ENCODE data around the gene TUBA4A. TPM values are rescaled to one million over a fixed set of nuclear protein-coding genes. Genes with fewer than 3 reads are reported as not detected.
A peak's percentile ranks its signal among the peaks of the same experiment; 100 is the strongest.

TUBA4A gene
- total RNA-seq, 6 experiments from 2014 or later: 14.9 to 114 (median 35.6) TPM

- Histone ChIP-seq H3K4me1 (peaks cover 2 to 43% (median 24%) of the 10 kb centered on the region in 4 donors), H3K9me3 (no peaks in the 10 kb centered on the region), H3K36me3 (peaks cover 0 to 5% (median 2%) of the 10 kb centered on the region in 4 donors), H3K27me3 (no peaks in the 10 kb centered on the region), H3K4me3 (no peak overlapping the region), H3K27ac (no peak overlapping the region)
- no peak for TF ChIP-seq POLR2A (IDR thresholded peaks at IDR 0.05)
- no peak for TF ChIP-seq CTCF (IDR thresholded peaks at IDR 0.05)
- DNase-seq (no peak), ATAC-seq (no peak)
- intact Hi-C loops (cut with DNase I): no loop called here
- 42% methylated on average over 4 of the region's 6 CpGs for WGBS (ENCODE audit: insufficient coverage, low coverage, low lambda C conversion rate, missing lambda C conversion rate)
Measured at GRCh38 chr2:219251656-219252055, 2.1 kb downstream of the TUBA4A start.

- TF ChIP-seq POLR2A (IDR thresholded peaks at IDR 0.05) (no peak), CTCF (IDR thresholded peaks at IDR 0.05) (no peak)
- Histone ChIP-seq H3K4me3 (peak overlapping the region in 1 of 3 donors; percentile 17), H3K36me3 (peaks cover 0 to 5% (median 2%) of the 10 kb centered on the region in 4 donors), H3K9me3 (no peaks in the 10 kb centered on the region), H3K27ac (peak overlapping the region; percentile 76 to 94 (median 85)), H3K4me1 (peaks cover 2 to 51% (median 30%) of the 10 kb centered on the region in 4 donors), H3K27me3 (no peaks in the 10 kb centered on the region)
- intact Hi-C loops (cut with DNase I): no loop called here
- DNase-seq (no peak), ATAC-seq (no peak)
- WGBS (ENCODE audit: insufficient coverage, low coverage, low lambda C conversion rate, missing lambda C conversion rate): 63% methylated on average over 15 of the region's 22 CpGs
Measured at GRCh38 chr2:219250049-219250781, 3.5 kb downstream of the TUBA4A start.

GRCh38 chr2:219249203-219249980 is 4.3 kb downstream of the TUBA4A start:
- intact Hi-C loops (cut with DNase I): no loop called here
- no peaks in the 10 kb centered on the region for H3K9me3 ChIP-seq
- H3K4me3 ChIP-seq: peak overlapping the region in 1 of 3 donors; percentile 17
- H3K36me3 ChIP-seq: peaks cover 0 to 5% (median 2%) of the 10 kb centered on the region in 4 donors
- ATAC-seq (peak; percentile 67 to 76 (median 73)), DNase-seq (peak; percentile 83 to 91 (median 90))
- H3K27me3 ChIP-seq: no peaks in the 10 kb centered on the region
- H3K4me1 ChIP-seq: peaks cover 2 to 57% (median 30%) of the 10 kb centered on the region in 4 donors
- H3K27ac ChIP-seq: peak overlapping the region; percentile 76 to 94 (median 85)
- whole genome bisulfite sequencing (ENCODE audit: insufficient coverage, low coverage, low lambda C conversion rate, missing lambda C conversion rate): 0% methylated on average over 4 of the region's 7 CpGs
- TF ChIP-seq CTCF (IDR thresholded peaks at IDR 0.05): no peak
- peak; percentile 76 for TF ChIP-seq POLR2A (IDR thresholded peaks at IDR 0.05)

GRCh38 chr2:219248845-219249202 is 4.9 kb downstream of the TUBA4A start:
- peak overlapping the region; percentile 76 to 94 (median 85) for H3K27ac ChIP-seq
- intact Hi-C loops (cut with DNase I): no loop called here
- 58% methylated on average over 2 of the region's 2 CpGs for WGBS (ENCODE audit: insufficient coverage, low coverage, low lambda C conversion rate, missing lambda C conversion rate)
- H3K4me1 ChIP-seq: peaks cover 2 to 57% (median 30%) of the 10 kb centered on the region in 4 donors
- ATAC-seq: no peak
- H3K36me3 ChIP-seq: peaks cover 0 to 5% (median 2%) of the 10 kb centered on the region in 4 donors
- TF ChIP-seq CTCF (IDR thresholded peaks at IDR 0.05): no peak
- no peak for TF ChIP-seq POLR2A (IDR thresholded peaks at IDR 0.05)
- peak overlapping the region in 1 of 3 donors; percentile 17 for H3K4me3 ChIP-seq
- no peak for DNase-seq
- no peaks in the 10 kb centered on the region for H3K27me3 ChIP-seq
- H3K9me3 ChIP-seq: no peaks in the 10 kb centered on the region
